Measurements from ENCODE around the gene FAR2. TPM values are rescaled to one million over a fixed set of nuclear protein-coding genes. Genes with fewer than 3 reads are reported as not detected.

FAR2 gene
- total RNA-seq, 1 experiment from 2014 or later: 6.6 TPM

GRCh38 chr12:29116414-29116813 lies 32.7 kb upstream of the FAR2 start:
- no TSS peak for BruUV-seq (replicated peaks)
- ChIA-PET CTCF (no interaction called here), POLR2A (no interaction called here)
- TF ChIP-seq CTCF (IDR thresholded peaks at IDR 0.05; ENCODE audit: insufficient read depth in 1 of 2, low read depth in 1 of 2, low read length in 1 of 2, severe bottlenecking in 1 of 2, unreplicated experiment in 1 of 2): no peak
- Histone ChIP-seq H3K4me1 (no peaks in the 10 kb centered on the region), H3K9me3 (0 out of 2 replicates have a peak, but pooled peaks cover 5% of the 10 kb centered on the region), H3K4me3 (ENCODE audit: low read depth, low read length) (no peak overlapping the region), H3K27me3 (replicated peaks; ENCODE audit: control insufficient read depth, insufficient read depth, low read length) (no peaks in the 10 kb centered on the region), H3K36me3 (ENCODE audit: control insufficient read depth, insufficient read depth, low read length) (no peaks in the 10 kb centered on the region)
- no peak overlapping the region for H3K4me3 Mint-ChIP-seq (ENCODE audit: unreplicated experiment)
- H3K9me3 Mint-ChIP-seq (ENCODE audit: unreplicated experiment): peaks cover 22% of the 10 kb centered on the region
- no peaks in the 10 kb centered on the region for H3K4me1 Mint-ChIP-seq (ENCODE audit: low read depth, unreplicated experiment)
- no peak for DNase-seq
- no peaks in the 10 kb centered on the region for H3K36me3 Mint-ChIP-seq (ENCODE audit: insufficient read depth, unreplicated experiment)
- H3K27me3 Mint-ChIP-seq (ENCODE audit: insufficient read depth, unreplicated experiment): no peaks in the 10 kb centered on the region
- no peak overlapping the region for H3K27ac Mint-ChIP-seq (ENCODE audit: unreplicated experiment)
- intact Hi-C loops (cut with micrococcal nuclease; ENCODE audit: unreplicated experiment): no loop called here

DNA sequence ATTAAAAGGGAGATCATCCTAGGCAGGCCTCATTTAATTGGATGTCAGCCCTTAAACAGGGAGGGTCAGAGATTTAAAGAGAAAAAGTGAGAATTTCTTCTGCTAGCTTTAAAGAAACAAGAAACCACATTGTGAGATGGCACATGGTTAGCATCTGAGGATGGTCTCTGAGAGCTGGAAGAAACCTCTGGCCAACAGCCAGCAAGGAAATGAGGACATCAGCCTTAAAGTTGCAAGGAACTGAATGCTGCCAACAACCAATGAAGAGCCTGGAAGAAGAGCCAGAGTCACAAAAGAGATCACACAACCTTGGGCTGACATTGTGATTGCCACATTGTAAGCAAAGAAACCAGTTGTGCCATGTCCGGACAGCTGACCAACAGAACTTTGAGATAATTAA lies 17.5 kb upstream of the FAR2 start:
- BruUV-seq (replicated peaks): no TSS peak
- Mint-ChIP-seq H3K4me3 (ENCODE audit: unreplicated experiment) (no peak overlapping the region), H3K36me3 (ENCODE audit: insufficient read depth, unreplicated experiment) (no peaks in the 10 kb centered on the region), H3K9me3 (ENCODE audit: unreplicated experiment) (peaks cover 7% of the 10 kb centered on the region), H3K27ac (ENCODE audit: unreplicated experiment) (no peak overlapping the region), H3K27me3 (ENCODE audit: insufficient read depth, unreplicated experiment) (peaks cover 8% of the 10 kb centered on the region), H3K4me1 (ENCODE audit: low read depth, unreplicated experiment) (no peaks in the 10 kb centered on the region)
- H3K4me3 ChIP-seq (ENCODE audit: low read depth, low read length): no peak overlapping the region
- TF ChIP-seq CTCF (IDR thresholded peaks at IDR 0.05; ENCODE audit: insufficient read depth in 1 of 2, low read depth in 1 of 2, low read length in 1 of 2, severe bottlenecking in 1 of 2, unreplicated experiment in 1 of 2): no peak
- DNase-seq: no peak
- H3K9me3 ChIP-seq: no peaks in the 10 kb centered on the region
- H3K36me3 ChIP-seq (ENCODE audit: control insufficient read depth, insufficient read depth, low read length): no peaks in the 10 kb centered on the region
- ChIA-PET CTCF (no interaction called here), POLR2A (no interaction called here)
- H3K27me3 ChIP-seq (replicated peaks; ENCODE audit: control insufficient read depth, insufficient read depth, low read length): no peaks in the 10 kb centered on the region
- no peaks in the 10 kb centered on the region for H3K4me1 ChIP-seq
- intact Hi-C loops (cut with micrococcal nuclease; ENCODE audit: unreplicated experiment): no loop called here

DNA sequence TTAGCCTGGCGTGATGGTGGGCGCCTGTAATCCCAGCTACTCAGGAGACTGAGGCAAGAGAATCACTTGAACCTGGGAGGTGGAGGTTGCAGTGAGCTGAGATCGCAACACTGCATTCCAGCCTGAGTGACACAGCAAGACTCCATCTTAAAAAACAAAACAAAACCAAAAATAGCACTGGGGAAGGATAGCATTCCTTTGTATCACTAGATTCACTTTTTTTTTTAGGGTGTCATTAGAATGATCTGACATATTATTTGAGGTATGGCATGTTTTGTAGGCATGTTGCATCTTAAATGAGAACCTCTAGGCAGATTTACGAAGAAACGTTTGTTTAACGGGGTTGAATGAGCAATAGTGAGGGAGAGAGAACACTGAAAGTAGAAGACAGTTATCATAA lies 16.8 kb upstream of the FAR2 start:
- ChIA-PET POLR2A (no interaction called here), CTCF (no interaction called here)
- no peak for TF ChIP-seq CTCF (IDR thresholded peaks at IDR 0.05; ENCODE audit: insufficient read depth in 1 of 2, low read depth in 1 of 2, low read length in 1 of 2, severe bottlenecking in 1 of 2, unreplicated experiment in 1 of 2)
- Histone ChIP-seq H3K4me3 (ENCODE audit: low read depth, low read length) (no peak overlapping the region), H3K4me1 (no peaks in the 10 kb centered on the region), H3K36me3 (ENCODE audit: control insufficient read depth, insufficient read depth, low read length) (no peaks in the 10 kb centered on the region), H3K27me3 (replicated peaks; ENCODE audit: control insufficient read depth, insufficient read depth, low read length) (no peaks in the 10 kb centered on the region), H3K9me3 (no peaks in the 10 kb centered on the region)
- Mint-ChIP-seq H3K27me3 (ENCODE audit: insufficient read depth, unreplicated experiment) (peaks cover 4% of the 10 kb centered on the region), H3K9me3 (ENCODE audit: unreplicated experiment) (no peaks in the 10 kb centered on the region), H3K27ac (ENCODE audit: unreplicated experiment) (no peak overlapping the region), H3K4me1 (ENCODE audit: low read depth, unreplicated experiment) (no peaks in the 10 kb centered on the region), H3K36me3 (ENCODE audit: insufficient read depth, unreplicated experiment) (no peaks in the 10 kb centered on the region), H3K4me3 (ENCODE audit: unreplicated experiment) (no peak overlapping the region)
- DNase-seq: no peak
- intact Hi-C loops (cut with micrococcal nuclease; ENCODE audit: unreplicated experiment): no loop called here
- BruUV-seq (replicated peaks): no TSS peak
